ENCODE data around the gene HELLS. TPM values are rescaled to one million over a fixed set of nuclear protein-coding genes. Genes with fewer than 3 reads are reported as not detected.
"Not testable (repeated sequence)": the region's sequence is repeated elsewhere in the genome, so short reads cannot be mapped to it uniquely, and the experiment has no call there.

The HELLS gene
- polyA plus RNA-seq, 5 donors: 24.8 to 43.9 (median 35.0) TPM

- no peak for DNase-seq
Measured at GRCh38 chr10:94602729-94603515, 57.3 kb downstream of the HELLS start.

DNA sequence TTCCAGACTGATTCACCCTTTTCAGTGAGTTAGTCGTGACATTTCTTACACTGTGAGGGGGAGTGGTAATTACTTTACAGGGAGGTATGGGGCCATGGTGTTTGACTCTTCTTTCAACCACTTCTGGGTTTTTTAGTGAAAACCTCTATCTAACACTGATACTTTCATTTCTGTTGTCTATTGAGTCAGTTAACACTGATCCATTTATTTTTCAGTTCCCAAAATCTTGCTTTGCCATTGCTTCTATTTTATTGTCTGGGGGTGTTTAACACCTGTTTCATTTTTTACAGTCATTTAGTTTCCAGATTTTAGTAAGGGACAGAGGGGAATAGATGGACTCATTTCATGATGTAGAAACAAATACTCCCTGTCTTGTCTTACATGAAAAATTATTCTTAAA, 61.5 kb downstream of the HELLS start:
- no peak for DNase-seq

- no peak for DNase-seq
Measured at GRCh38 chr10:94608559-94608958, 63.0 kb downstream of the HELLS start.

DNA sequence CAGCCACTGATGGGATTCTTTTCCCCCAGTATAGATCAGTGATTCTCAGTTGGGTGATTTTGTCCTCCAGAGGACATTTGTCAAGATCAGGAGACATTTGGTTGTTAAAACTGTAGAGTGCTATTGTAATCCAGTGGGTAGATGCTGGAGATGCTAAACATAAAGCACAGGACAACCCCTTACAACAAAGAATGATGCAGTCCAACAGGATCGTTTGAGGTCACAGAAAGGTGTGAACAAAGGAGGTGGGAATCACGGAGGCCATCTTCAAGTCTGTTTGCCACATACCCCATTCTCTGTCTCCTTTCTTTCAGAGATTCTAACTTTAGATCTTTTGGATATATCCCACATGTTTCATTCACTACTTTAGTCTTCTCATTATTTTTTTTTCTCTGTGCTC, 69.0 kb downstream of the HELLS start:
- no peak for DNase-seq

GRCh38 chr10:94617389-94617944, 71.9 kb downstream of the HELLS start:
- no peak for DNase-seq

DNA sequence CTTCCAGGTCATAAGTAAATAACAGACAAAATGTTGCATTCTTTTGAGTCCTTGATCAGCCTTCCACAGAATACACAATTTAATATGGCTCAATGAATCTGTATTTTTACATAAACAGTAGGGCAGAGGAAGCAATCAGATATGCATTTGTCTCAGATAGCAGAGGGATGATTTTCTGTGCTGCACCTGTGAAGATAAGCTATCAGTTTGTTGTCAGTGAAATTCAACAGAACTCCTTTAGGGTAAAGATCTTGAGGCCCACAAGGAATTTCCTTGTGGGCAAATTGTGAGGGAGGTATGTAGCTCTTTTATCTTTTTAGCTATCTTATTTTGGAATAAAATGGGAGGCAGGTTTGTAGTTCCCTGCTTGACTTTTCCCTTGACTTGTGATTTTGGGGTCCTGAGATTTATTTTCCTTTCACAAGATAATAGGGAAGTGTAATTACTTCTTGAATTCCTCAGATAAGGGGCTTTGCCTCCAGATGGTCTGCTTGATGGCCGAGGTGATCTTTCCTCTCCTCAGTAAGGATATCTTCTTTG, 77.1 kb downstream of the HELLS start:
- DNase-seq: no peak

DNA sequence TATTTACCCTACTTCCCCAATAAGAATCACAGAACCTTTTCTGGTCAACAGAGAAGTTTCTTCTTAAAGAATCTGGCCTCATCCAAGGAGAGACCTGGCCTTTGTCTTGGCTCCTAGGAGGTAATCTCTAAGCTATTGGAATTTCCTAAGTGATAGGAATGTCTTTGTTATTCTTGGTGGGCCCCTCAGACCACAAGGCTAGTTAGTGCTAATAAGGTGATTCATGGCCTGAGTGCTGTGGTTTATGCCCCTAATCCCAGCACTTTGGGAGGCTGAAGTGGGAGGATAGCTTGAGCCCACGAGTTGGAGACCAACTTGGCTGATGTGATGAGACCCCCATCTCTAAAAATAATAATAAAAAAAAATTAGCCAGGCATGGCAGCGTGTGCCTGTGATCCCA, 78.0 kb downstream of the HELLS start:
- DNase-seq: no peak

DNA sequence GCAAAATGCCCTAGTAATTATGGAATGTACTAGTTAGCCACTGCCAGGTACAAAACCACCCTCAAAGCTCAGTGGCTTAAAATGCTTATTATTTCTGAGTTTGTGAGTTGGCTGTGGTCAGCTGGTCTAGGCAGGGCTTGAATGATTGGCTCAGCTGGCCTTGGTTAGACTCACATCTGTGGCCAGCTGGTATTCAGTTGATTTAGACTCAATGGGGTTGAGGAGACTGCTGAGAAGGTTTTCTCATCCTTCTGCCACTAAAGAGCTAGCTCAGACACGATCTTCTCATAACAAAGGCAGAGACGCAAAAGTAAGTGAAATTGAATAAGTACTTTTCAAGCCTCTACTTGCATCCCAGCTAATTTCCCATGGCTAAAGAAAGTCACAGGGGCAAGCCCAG, 80.9 kb downstream of the HELLS start:
- DNase-seq: no peak

DNA sequence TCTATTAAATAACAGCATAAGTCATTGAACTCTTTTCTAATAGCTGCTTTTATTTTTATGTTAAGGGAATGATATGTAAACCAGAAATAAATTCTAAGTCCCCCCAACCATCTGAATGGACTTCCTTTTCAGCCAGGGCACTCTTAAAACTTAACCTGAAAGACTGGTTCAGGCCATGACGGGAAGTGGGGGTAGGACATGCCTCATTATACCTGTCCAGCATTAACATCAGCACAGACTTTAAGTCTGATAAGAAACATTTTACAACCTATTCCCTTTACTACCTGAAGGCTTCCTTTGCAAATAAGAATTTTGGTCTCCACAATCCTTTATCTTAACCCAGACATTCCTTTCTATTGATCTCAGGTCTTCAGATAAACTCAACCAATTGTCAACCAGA, 81.9 kb downstream of the HELLS start:
- no peak for DNase-seq

- peak in 1 of 2 donors; percentile 22 for DNase-seq
Measured at GRCh38 chr10:94630017-94630688, 84.6 kb downstream of the HELLS start.

GRCh38 chr10:94631077-94631875, 85.7 kb downstream of the HELLS start:
- DNase-seq: no peak

- no peak for DNase-seq
Measured at GRCh38 chr10:94632954-94633353, 87.4 kb downstream of the HELLS start.

GRCh38 chr10:94638097-94638496, 92.5 kb downstream of the HELLS start:
- not testable (repeated sequence) for DNase-seq

GRCh38 chr10:94639902-94640301, 94.3 kb downstream of the HELLS start:
- no peak for DNase-seq

DNA sequence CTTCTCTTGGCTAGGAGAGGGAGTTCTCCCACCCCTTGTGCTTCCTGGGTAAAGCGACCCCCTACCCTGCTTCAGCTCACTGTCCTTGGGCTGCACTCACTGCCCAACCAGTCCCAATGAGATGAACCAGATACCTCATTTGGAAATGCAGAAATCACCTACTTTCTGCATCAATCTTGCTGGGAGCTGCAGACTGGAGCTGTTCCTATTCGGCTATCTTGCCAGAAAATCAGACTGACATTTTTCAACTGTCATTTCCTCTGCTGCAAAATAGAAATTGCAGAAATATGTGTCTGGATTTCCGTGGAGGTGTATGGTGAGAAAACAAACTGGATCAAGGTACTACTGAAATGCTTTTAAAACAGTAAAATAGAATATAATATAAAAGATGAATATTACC, 95.0 kb downstream of the HELLS start:
- DNase-seq: no peak

DNA sequence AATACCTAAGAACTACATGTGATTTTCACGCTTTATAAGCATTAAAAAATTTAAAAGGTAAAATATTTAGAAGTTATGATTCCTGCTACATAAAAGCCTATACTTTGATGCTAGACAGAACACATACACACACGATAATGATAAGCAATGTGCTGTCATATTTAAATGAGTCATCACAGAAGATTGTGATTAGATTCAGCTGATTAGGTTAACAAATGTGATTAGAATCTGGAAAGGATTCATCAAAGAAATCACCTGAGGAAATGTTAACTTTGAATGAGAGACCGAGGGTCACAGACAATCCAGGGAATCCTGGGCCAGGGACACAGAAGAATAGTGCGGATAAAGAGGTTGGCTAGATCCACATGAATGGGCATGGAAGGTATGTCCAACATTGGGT, 95.9 kb downstream of the HELLS start:
- no peak for DNase-seq

DNA sequence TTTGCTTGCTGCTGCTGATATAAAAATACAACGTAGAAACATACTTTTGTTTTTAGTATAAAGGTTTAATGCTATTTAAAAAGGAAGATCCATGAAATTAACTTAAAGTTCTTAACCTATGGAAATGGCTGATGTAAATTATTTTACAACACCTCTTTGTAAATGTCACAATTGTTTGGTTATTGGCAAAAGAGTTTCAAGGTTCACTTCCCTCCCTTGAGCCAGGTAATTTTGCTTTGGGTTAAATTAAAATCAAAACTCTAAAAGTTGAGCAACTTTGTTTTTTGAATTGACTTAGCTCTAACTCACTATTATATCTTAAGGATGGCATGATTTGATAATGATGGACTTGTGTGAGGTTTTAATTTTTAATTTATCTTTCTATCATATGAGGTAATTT, 98.8 kb downstream of the HELLS start:
- DNase-seq: no peak

- DNase-seq: no peak
Measured at GRCh38 chr10:94645285-94645684, 99.7 kb downstream of the HELLS start.
